ENCODE measurements around the gene DYRK1A.
"Not testable (repeated sequence)": the region's sequence is repeated elsewhere in the genome, so short reads cannot be mapped to it uniquely, and the experiment has no call there.

DYRK1A gene

DNA sequence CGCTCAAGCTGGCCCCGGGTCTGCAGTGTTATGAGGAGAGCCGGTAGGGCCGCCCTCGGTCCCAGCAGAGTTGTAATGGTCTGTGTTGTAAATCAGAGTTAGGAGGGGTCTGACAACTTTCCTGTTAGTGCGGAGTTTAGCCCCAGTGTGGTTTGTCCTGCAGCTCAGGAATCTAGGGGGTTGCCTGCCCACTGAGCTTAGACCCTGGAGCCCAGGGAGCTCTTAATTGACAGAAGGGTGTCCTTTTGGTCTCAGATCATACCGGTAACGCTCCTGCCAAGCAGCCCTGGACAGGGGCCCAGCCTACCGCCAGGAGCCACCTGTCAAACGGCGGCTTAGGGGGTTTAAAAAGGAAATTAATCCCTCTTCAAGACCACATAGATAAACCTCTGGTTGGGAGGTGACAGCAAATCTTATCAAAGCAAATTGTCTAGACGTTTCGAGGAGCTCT, 164.4 kb downstream of the DYRK1A start:
- DNase-seq = no peak

DNA sequence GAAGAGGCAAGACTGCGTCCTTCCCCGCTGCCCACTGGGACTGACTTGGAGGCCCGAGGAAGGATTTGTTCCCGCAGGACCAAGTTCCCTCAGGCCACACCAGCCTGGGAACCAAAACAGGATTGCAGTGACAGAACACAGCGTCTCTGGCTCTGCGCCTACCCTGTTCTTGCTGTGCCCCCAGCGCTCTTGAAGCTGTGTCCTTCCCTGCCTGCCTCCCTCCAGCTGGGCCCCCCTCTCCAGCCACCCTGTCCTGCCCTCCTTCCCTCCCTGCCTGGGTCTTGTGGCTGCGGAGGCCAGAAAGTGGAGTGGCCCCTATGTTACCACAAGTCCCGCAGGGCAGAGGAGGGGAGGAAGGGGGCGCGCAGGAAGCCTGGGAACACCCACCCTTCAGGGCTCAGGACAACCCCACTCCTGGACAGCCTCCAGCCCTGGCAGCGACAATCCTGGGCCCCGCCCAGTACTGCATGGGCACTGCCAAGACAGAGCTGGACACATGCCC, 164.9 kb downstream of the DYRK1A start:
- DNase-seq = no peak

DNA sequence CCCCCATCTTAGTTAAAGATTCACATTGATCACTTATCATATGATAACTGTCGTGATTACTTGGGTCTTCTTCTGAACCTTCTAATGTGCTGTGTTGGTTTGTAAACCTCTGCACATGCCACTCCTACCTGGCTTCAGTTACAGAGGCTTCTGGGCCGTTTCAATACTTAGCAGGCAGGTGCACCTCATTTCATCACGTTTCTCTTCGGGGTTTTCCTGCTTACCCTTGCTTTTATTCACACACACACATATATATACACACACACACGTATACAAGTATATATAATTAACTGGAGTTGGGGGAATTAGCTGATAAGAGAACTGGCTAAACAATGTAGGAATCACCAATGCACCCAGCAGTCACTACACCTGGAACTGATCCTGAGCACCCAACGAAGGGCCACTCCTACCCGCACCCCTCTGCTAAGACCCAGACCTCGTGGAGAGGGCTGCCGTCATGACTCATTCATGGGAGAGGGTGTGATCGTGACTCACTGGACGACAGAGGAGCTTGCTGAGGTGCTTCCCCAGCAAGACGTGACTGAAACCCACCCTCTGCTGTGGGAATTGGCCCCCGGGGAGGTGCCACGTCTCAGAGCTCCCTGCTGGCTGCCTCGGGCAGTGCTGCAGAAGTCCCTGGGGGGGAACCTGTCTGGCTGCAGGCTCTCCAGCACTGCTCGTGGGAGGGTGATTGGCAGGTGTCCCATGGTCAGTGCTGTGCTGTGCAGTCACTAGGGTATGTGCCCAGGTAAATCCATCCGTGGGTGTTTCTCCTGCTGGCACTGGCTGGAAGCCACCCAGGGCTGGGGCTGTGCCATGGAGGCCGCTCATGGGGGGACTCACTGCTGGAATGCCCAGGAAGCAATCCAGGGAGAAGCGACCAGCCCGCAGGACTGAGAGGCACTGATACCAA, 166.6 kb downstream of the DYRK1A start:
- peak; percentile 42 for DNase-seq

DNA sequence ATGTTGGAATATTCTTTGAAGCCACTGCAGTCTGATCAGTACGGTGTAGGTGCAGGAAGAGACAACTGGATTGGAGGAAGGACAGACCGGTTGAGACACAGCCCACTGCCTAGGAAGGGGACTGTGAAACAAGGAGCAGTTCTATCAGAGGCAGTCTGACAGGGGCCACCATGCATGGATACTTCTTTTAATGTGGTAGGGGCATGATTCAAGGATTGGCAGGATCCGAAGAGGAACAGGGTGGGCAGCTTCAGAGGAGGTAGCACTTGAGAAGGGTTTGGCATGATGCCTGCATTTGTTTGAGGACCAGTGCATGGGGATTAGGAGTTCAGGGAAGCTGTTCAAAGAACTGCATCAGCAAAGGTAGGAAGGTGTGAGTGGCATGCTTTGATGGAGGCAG, 167.9 kb downstream of the DYRK1A start:
- no peak for DNase-seq

DNA sequence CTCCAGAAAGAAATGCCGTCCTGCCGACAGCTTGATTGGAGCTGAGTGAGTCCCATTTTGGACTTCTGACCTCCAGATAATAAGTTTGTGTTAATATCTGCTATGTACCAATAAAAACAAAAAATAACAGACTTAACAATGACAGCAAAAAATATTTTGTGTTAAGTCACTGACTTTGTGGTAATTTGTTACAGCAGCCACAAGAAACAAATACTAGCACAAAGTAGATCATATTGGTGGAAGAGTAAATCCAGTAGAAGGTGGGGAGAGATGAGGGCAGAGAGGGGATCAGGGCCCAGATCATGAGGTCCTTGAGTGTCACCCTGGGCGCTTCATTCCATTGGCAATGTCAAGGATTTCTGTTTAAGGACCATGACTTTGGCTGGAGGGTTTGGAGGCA, 168.6 kb downstream of the DYRK1A start:
- DNase-seq = no peak

DNA sequence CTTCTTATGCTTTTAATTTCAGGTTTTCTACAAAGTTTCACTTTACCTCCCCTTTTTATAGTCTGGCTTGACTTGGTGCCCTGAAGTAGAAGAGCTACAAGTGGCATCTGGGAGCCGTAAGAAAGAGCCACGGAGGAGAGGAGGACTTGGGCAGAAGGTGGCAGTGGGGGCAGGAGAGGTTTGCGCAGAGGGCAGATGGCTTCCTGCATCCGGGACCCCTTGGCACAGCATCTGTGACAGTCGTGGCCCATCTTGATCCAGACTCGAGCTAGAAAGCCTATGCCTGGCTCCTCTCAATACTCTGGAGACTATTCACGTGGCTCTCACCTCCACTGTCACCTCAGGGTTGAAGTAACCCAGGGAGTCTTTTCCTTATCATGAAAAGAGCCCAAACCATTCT, 169.1 kb downstream of the DYRK1A start:
- no peak for DNase-seq

DNA sequence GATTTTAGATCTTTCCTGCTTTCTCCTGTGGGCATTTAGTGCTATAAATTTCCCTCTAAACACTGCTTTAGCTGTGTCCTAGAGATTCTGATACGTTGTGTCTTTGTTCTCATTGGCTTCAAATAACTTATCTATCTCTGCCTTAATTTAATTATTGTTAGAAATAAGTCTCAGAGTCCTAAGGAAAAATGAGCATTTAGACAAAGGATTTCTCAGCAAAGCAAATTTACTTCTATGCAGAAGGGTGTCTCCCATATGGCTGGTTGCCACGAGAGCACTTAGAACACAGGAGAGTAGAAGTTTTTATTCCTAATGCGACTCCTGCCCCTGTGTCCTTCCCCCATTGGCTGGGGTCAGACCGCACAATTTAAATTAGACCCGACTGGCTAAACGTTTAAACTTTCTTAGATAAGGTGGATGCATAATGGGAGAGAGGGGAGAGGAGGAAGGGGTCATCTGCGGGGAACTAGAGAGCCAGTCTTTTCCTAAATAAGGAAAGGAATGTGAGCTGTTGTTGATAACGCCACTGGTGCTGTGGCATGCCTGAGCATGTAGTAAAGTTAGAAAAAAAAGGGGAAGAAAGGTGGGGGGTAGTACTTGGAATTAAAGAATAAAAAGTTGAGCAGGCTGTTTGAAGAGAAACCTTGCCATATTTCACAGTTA, 170.2 kb downstream of the DYRK1A start:
- no peak for DNase-seq

DNA sequence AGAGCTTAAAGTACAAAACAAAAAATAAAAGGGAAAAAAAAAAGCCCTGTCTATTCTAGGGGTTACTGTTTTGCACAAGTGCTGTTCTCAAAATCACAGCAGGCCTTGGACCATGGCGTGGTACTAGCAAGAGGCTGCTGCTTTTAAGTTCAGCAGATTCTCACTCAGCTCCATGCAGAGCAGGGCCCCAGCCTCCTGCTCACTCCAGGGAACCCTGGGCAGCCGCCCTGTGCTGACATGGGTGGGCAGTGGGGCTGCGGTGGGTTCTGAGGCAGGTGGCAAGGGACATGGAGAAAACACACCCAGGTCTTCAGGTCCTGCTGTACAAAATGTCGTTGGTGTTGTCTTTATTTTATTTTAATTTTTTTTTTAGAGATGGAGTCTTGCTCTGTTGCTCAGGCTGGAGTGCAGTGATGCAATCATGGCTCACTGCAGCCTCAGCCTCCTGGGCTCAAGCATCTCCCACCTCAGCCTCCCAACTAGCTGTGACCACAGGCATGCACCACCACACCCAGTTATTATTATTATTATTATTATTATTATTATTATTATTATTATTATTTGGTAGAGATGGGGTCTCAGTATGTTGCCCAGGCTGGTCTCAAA, 170.9 kb downstream of the DYRK1A start:
- no peak for DNase-seq

DNA sequence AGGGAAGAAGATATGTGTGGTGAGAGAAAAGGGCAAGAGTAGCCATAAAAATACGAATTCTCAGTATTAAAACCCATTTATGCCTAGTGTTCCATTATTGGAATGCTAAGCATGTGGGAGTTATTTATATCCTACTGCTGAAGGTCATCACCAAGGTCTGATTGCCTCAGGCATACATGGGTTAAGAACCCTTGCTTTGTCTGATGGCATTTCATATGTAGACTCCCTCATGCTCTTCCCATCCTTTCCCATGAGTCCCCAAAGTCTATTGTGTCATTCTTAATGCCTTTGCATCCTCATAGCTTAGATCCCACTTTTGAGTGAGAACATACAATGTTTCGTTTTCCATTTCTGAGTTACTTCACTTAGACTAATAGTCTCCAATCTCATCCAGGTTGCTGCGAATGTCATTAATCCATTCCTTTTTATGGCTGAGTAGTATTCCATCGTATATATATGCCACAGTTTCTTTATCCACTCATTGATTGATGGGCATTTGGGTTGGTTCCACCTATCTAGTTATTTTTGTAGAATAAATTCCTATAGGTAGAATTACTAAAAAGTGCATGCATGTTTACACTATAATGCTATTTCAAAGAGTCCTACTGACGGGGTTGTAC, 172.5 kb downstream of the DYRK1A start:
- no peak for DNase-seq

DNA sequence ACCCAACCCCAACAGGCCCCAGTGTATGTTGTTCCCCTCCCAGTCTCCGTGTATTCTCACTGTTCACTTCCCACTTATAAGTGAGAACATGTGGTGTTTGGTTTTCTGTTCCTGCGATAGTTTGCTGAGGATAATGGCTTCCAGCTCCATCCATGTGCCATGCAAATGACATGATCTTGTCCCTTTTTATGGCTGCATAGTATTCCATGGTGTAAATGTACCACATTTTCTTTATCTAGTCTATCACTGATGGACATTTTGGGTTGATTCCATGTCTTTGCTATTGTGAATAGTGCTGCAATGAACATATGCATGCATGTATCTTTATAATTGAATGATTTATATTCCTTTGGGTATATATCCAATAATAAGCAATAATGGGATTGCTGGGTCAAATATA, 174.6 kb downstream of the DYRK1A start:
- DNase-seq = not testable (repeated sequence)

DNA sequence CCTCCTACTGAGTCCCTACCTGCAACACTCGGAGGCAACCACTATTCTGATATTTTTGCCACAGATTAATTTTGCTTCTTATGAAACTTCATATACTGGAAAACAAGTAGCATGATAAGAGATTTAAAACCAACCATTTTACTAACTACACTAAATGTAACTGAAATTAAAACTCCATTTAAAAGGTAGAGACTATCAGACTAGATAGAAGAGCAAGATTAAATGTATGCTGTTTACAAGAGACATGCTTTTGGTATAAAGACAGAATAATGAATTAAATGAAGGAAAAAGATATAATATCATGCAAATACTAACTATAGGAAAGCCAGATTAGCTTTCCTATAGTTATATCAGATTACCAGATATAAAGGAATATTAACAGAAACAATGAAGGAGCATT, 175.9 kb downstream of the DYRK1A start:
- DNase-seq = no peak

DNA sequence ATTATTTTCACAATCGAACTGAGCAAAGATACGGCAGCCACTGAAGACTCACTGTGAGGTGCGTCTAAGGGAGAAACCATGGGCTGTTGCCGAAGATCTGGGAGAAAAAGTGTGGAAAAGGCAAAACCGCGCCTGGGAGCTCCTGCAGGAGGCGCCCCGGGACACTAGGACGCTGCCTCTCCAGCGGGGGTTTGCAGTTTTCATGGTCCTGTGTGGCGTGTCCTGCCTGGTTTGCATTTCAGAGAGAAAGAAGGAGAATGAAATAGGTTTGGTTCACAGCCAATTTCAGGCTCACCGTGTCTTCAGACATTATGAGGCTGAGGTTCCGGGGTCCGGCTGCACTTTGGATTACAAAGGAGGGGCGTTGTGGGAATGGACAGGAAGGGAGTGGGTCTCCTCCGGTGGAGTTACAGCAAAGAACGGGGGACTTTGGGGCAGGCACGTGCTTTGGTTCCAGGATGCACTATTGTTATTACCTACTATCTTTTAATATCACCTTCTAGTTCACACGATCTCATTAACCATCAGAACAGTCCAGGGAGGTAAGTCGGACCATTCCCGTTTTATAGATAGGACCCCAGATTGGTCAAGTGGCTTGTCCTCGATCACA, 179.8 kb downstream of the DYRK1A start:
- no peak for DNase-seq

DNA sequence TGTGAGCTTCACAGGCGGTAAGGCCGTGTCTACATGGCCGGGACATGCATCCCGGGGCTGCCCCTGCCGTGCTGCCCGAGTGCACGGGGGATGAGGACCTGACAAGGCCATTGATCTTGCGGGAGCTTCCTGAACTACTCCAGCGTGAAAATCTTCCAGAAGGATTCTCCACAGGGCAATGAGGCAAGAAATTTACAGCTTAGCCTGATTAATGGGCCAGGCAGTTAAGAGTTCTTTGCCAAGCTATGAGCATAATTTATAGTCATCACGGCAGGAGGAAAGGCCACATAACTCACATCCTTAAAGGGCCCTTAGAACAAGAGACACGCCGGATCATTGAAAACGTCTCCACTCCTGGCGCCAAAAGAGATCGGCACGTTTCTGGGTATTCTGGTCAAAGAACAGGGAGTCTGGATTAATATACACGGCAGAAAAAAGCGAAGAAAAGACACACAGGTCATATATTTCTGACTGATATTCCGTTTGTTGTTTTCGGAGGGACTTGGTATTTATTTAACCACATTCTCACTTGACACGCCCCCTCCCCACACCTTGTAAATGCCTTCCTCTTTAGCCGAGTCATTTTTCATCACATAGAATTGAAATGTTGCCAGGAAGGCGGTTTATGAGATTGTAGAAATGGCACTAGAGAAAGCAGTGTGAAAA, 180.5 kb downstream of the DYRK1A start:
- peak; percentile 12 for DNase-seq

DNA sequence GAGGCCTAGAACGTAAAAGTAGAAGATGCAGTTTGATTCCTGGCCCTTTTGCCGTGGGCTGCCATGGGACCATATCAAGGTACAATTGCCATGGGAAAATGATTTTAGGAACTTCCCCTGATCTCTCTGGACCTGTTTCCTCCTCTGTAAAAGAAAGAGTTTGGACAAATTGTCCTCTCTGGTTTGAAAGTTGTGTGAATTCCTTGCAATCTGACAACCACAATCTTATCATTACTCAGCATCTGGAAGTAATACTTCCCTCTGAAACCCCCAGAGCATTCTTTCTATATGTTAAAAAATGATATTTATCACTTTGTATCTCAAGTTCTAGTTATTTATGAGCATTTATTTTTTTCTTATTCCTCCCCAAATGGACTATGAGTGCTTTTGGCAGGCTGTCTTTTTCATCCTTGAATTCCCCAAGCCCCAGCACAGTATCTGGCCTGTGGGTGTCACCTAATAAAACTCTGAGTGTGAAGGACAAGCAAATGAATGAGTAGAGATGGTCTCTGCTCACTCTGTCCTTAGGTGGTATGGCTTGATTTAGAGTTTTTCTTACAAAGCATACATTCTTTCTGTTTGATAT, 181.1 kb downstream of the DYRK1A start:
- no peak for DNase-seq

DNA sequence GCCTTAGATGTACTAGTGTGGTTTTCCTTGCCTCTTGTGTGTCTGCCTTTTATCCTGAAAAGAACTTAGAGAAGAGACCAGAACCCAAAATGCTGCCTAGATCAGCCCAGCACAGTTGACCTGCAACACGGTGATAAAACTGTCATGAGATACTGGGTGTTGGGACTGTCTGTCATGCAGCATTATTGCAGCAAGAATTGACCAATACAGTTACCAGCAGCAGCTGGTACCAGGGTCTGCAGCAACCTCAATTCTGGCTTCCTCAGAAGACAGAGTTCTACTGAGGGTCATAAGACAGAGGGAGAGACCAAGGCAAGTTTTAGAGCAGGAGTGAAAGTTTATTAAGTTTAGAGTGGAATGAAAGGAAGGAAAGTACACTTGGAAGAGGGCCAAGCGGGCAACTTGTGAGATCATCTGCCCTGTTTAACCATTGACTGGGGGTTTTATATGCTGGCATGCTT, 182.0 kb downstream of the DYRK1A start:
- no peak for DNase-seq

DNA sequence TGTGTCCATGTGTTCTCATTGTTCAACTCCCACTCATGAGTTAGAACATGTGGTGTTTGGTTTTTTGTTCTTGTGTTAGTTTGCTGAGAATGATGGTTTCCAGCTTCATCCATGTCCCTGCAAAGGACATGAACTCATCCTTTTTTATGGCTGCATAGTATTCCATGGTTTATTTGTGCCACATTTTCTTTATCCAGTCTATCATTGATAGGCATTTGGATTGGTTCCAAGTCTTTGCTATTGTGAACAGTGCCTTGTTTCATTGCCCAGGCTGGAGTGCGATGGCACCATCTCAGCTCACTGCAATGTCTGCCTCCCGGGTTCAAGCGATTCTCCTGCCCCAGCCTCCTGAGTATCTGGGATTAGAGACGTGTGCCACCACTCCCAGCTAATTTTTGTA, 183.2 kb downstream of the DYRK1A start:
- DNase-seq = not testable (repeated sequence)

DNA sequence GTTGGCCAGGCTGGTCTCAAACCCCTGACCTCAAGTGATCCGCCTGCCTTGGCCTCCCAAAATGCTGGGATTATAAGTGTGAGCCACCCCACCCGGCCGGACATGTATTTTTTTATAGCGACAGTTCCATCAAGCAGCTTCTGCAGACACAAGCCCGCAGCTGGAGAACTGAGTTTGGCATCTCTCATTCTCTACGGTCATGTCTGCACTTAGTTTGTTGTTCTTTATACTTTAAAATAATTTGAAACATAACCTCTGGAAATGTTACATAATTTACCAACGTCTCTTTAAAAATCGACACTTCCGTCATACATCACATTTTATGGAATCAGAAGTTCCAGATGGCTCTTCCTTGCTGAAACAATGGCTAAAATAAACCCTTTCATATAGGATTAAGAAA, 183.6 kb downstream of the DYRK1A start:
- no peak for DNase-seq

DNA sequence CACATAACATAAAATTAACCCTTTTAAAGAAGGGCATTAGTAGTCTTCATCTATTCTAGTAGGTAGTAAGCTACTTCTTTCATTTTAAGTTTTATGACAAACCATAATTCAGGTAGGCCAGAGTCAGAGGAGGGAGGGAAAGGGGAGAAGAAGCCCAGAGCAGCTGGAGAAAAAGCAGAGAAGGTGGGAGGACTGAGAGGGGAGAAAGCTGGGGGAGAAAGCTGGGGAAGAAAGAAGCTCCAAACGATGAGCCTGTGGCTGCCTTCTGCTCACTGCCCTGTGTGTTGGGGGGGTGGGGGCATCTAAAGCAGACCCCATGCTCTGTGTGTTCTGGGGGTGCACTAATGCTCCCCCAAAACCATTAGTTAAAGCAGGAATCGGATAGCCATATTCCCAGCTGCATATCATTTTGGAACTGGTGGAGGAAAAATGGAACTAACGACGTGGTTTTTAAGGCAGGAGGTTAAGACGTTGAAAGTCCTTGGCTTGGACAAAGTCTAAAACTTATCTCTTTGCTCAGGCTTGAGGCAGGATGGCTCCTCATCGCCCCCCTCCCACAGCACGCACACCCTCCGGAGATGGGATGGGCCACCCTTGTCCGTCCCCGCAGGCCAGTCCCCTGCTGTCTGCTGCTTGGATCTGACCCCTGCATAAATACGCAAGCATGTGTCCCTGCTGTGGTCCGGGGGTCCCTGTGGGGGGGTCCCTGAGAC, 184.2 kb downstream of the DYRK1A start:
- no peak for DNase-seq

DNA sequence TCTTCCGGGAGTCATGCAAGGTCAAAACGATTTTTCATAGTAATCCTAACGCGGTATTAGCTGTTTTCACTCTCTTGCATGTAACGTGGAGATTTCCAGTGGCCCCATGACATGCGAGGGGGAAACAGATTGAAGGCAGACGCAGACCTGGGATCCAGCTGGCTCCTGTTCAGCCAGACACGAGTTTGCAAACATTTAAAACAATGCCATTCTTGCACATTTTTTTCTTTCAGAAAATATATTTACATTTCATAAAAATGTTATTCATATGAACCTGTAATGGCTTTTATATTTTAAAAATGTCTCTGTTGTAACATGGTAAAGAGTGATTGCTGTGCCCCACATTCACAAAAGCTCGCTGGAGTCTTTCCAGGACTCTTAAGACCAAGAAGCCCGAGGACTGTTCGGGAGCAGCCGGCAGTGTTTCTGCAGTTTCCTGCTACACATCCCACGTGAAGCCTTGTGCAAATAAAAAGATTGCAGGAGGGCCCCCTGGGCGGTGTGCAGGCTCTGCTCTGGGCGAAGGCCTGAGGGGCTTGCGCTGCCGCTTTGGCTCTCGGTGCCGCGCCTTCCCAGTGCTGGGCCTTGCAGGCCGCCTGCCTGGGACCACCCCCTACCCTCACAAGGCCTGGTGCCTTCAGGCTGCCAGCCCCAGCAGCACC, 184.9 kb downstream of the DYRK1A start:
- no peak for DNase-seq

DNA sequence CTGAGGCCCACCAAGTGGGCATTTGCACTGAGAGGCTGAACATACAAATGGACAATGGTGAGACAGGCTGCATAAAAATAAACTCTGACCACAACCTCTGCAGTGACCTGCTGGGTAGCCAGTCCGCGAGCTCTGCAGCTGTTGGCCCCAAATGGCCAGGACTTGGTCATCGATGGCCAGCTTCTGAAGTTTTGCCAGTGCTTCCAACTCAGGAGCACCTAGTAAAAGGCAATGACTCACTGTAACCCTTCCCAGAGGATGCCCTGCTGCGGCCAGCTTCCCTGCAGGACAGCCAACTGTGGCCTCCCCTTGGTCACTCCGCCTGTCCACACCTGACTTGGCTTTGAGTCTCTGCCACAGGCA, 185.4 kb downstream of the DYRK1A start:
- no peak for DNase-seq
